GM23248 (cell line): ENCODE data around the gene GRIK3.

ENCODE experiments used
- EZH2 ChIP-seq: fragments of 200-600 bp; sonication (generic); IDR thresholded peaks from 2 replicates; pipeline ENCODE4 v1.6.1; 2018; ENCODE audit warnings: antibody characterized with exemption, mild to moderate bottlenecking; ENCODE audit not compliant: insufficient read depth, poor library complexity, severe bottlenecking
- EZH2phosphoT487 ChIP-seq: fragments of 200-600 bp; sonication (generic); IDR thresholded peaks from 2 replicates; pipeline ENCODE4 v1.6.1; 2018; ENCODE audit warnings: antibody characterized with exemption, moderate library complexity, mild to moderate bottlenecking, low read depth; ENCODE audit not compliant: insufficient read depth

DNA sequence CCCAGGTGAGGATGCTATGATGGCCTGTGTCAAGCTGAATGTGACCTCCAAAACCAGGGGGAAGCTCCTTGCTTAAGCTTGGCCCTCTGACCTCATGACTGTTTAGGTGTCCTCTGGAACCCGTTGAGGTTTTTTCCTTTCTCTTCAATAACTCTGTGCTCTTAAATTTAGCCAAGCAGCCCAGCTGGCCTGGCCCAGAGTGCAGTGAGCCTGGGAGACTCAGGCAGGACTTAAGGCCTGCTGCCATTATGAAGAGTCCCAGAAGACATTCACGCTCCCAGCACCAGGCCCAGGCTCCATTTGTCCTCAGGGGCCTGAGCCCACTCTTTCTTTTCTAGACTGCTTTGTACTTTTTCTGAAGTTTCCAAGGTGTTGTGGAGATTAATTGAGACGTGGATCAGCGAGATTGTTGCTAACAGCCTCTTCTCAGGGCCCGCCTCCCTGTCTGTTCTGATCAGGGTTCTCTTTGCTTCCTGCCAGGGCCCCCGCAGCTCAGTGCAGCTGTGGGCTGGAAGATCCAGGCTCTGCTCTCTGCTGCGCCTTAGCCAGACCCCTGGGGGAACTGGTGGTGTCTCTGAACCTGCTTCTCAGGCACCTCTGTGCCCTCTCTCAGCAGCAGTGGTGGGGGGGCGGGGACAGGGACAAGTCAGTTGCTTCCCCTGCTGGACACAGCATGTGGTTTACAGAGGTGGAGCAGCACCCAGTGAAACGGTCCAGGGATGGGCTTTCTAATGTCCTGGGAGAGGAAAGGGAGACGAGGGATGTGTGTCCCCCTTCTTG, 124.2 kb downstream of the GRIK3 start:
- TF ChIP-seq EZH2: no peak
- no peak for TF ChIP-seq EZH2phosphoT487
